HL-60 (cell line): ENCODE measurements around the gene RERG.

Experiments
- DNase-seq, 2 experiments: peaks; one replicate each; pipeline ENCODE4 v3.0.0-alpha.2; 2010 to 2020; ENCODE audit warnings: low read depth in 1 of 2, low spot score in 1 of 2
- H3K27ac ChIP-seq: fragments of 250-450 bp; sonication (Bioruptor Pico); replicated peaks from 2 replicates; pipeline ENCODE4 v1.5.1; 2020; ENCODE audit warnings: mild to moderate bottlenecking, moderate library complexity
- H3K27me3 ChIP-seq: fragments of 250-450 bp; sonication (Bioruptor Pico); 2 replicates; pipeline ENCODE4 v1.5.1; 2021; ENCODE audit warnings: mild to moderate bottlenecking, moderate library complexity; ENCODE audit not compliant: insufficient read depth, poor library complexity, severe bottlenecking
- H3K4me3 ChIP-seq: replicated peaks from 2 replicates; pipeline ENCODE4 v1.5.1; 2011; ENCODE audit warnings: mild to moderate bottlenecking, control low read depth, low read length; ENCODE audit not compliant: insufficient read depth
- CTCF ChIP-seq: IDR thresholded peaks from one replicate; pipeline ENCODE4 v1.5.1; 2011; ENCODE audit warnings: low read length, control low read depth, inconsistent platforms; ENCODE audit not compliant: insufficient read depth
- GABPA ChIP-seq: IDR thresholded peaks from 2 replicates; pipeline ENCODE4 v1.6.1; 2012; ENCODE audit warnings: low read depth
- POLR2AphosphoS5 ChIP-seq: IDR thresholded peaks from 2 replicates; pipeline ENCODE4 v1.6.1; 2012; ENCODE audit warnings: low read depth
- REST ChIP-seq: IDR thresholded peaks from 2 replicates; pipeline ENCODE4 v1.6.1; 2012; ENCODE audit warnings: low read depth; ENCODE audit not compliant: insufficient replicate concordance
- SPI1 ChIP-seq: IDR thresholded peaks from 2 replicates; pipeline ENCODE4 v1.6.1; 2012; ENCODE audit warnings: low read depth, mild to moderate bottlenecking, borderline replicate concordance

The RERG gene

GRCh38 chr12:15179672-15180071, 41.5 kb downstream of the RERG start:
- no peak overlapping the region for H3K27ac ChIP-seq
- H3K27me3 ChIP-seq: no peaks in the 10 kb centered on the region
- no peak for TF ChIP-seq SPI1
- no peak for TF ChIP-seq REST
- TF ChIP-seq POLR2AphosphoS5: no peak
- TF ChIP-seq CTCF: no peak
- no peak for TF ChIP-seq GABPA
- no peak overlapping the region for H3K4me3 ChIP-seq
- no peak for DNase-seq

- no peak for DNase-seq
- Histone ChIP-seq H3K27me3 (no peaks in the 10 kb centered on the region), H3K27ac (no peak overlapping the region), H3K4me3 (no peak overlapping the region)
- TF ChIP-seq CTCF (no peak), SPI1 (no peak), REST (no peak), POLR2AphosphoS5 (no peak), GABPA (no peak)
Measured at GRCh38 chr12:15173142-15173541, 48.1 kb downstream of the RERG start.

- Histone ChIP-seq H3K4me3 (no peak overlapping the region), H3K27me3 (no peaks in the 10 kb centered on the region), H3K27ac (no peak overlapping the region)
- no peak for DNase-seq
- no peak for TF ChIP-seq SPI1
- no peak for TF ChIP-seq POLR2AphosphoS5
- no peak for TF ChIP-seq REST
- no peak for TF ChIP-seq CTCF
- no peak for TF ChIP-seq GABPA
Measured at GRCh38 chr12:15172060-15172822, 49.0 kb downstream of the RERG start.
